ENCODE data around the gene ASCC1.

Gene ASCC1

GRCh38 chr10:72093450-72093849 is 122.6 kb downstream of the ASCC1 start:
- no peak overlapping the region for H3K4me3 ChIP-seq (ENCODE audit: low read depth, low read length)
- in situ Hi-C loops (cut with HindIII; ENCODE audit: low sequenced_read_pairs), result no loop called here
- no peak for TF ChIP-seq CTCF (IDR thresholded peaks at IDR 0.05; ENCODE audit: low read depth, low read length)
- DNase-seq (ENCODE audit: low read depth, low spot score), result no peak

GRCh38 chr10:72092987-72093386 is 123.1 kb downstream of the ASCC1 start:
- no peak for TF ChIP-seq CTCF (IDR thresholded peaks at IDR 0.05; ENCODE audit: low read depth, low read length)
- DNase-seq (ENCODE audit: low read depth, low spot score), result no peak
- H3K4me3 ChIP-seq (ENCODE audit: low read depth, low read length), result no peak overlapping the region
- in situ Hi-C loops (cut with HindIII; ENCODE audit: low sequenced_read_pairs), result no loop called here

GRCh38 chr10:72092171-72092924 is 123.7 kb downstream of the ASCC1 start:
- in situ Hi-C loops (cut with HindIII; ENCODE audit: low sequenced_read_pairs), result no loop called here
- DNase-seq (ENCODE audit: low read depth, low spot score), result no peak
- TF ChIP-seq CTCF (IDR thresholded peaks at IDR 0.05; ENCODE audit: low read depth, low read length), result no peak
- H3K4me3 ChIP-seq (ENCODE audit: low read depth, low read length), result no peak overlapping the region

GRCh38 chr10:72090326-72090725 is 125.8 kb downstream of the ASCC1 start:
- TF ChIP-seq CTCF (IDR thresholded peaks at IDR 0.05; ENCODE audit: low read depth, low read length), result no peak
- DNase-seq (ENCODE audit: low read depth, low spot score), result no peak
- H3K4me3 ChIP-seq (ENCODE audit: low read depth, low read length), result no peak overlapping the region
- in situ Hi-C loops (cut with HindIII; ENCODE audit: low sequenced_read_pairs), result no loop called here

- in situ Hi-C loops (cut with HindIII; ENCODE audit: low sequenced_read_pairs), result no loop called here
- TF ChIP-seq CTCF (IDR thresholded peaks at IDR 0.05; ENCODE audit: low read depth, low read length), result no peak
- H3K4me3 ChIP-seq (ENCODE audit: low read depth, low read length), result no peak overlapping the region
- DNase-seq (ENCODE audit: low read depth, low spot score), result peak; percentile 14
Measured at GRCh38 chr10:72089618-72090017, 126.5 kb downstream of the ASCC1 start.

GRCh38 chr10:72088889-72089575 is 127.0 kb downstream of the ASCC1 start:
- H3K4me3 ChIP-seq (ENCODE audit: low read depth, low read length), result no peak overlapping the region
- in situ Hi-C loops (cut with HindIII; ENCODE audit: low sequenced_read_pairs), result no loop called here
- peak; percentile 8 for DNase-seq (ENCODE audit: low read depth, low spot score)
- TF ChIP-seq CTCF (IDR thresholded peaks at IDR 0.05; ENCODE audit: low read depth, low read length), result no peak

Data from astrocyte of the spinal cord (primary cell).